HG03575 (cell line): ENCODE results near the gene CLCN1.

Source experiments
- ATAC-seq: cut with Tn5 transposase; IDR thresholded peaks from one replicate; pipeline ENCODE4 v1.9.1; 2021; ENCODE audit not compliant: unreplicated experiment, insufficient number of reproducible peaks, low FRiP score; ENCODE audit errors: extremely low read depth

The CLCN1 gene

DNA sequence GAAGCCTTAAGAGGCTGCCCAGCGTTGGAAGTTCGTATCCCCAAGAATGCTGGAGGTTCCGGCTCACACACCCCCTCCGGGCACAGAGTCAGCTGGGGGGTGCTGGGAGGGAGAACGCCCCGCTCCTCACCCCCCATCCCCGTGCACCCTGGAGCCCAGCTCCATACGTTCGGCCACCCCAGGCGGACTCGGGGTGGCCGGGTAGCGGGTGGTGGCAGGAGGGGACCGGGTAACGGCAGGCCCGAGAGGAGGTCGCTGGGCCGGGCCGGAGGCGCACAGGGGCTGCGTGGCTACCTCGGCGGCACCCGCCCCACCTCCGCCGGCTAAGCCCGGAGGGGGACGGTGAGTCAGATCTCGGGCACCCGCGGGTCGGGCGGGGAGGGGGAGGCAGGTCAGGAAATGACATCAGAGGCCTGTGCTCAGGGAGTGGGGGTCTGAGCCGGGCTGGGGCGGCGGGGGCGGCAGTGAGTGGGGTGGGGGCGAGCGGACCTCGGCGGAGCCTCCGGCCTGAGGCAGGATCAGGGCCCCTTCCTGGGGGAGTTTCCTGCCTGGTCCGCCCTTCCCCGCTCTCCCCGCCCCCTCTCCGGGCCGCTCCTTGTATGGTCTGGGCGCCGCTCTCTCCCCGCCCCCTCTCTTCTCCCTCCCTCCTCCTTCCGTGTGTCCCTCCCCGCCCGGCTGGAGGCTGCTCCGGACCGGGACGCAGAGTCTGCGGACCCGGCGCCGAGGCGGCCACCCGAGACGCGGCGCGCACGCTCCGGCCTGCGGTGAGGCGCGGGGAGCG is 64.9 kb downstream of the CLCN1 start, which contains the start of gene ZYX:
Gene ZYX (plus strand): TSS at position 700 of the 781 bp plus-strand sequence. CDS start 227 bp downstream, outside the sequence.
- ATAC-seq: peak; percentile 31

DNA sequence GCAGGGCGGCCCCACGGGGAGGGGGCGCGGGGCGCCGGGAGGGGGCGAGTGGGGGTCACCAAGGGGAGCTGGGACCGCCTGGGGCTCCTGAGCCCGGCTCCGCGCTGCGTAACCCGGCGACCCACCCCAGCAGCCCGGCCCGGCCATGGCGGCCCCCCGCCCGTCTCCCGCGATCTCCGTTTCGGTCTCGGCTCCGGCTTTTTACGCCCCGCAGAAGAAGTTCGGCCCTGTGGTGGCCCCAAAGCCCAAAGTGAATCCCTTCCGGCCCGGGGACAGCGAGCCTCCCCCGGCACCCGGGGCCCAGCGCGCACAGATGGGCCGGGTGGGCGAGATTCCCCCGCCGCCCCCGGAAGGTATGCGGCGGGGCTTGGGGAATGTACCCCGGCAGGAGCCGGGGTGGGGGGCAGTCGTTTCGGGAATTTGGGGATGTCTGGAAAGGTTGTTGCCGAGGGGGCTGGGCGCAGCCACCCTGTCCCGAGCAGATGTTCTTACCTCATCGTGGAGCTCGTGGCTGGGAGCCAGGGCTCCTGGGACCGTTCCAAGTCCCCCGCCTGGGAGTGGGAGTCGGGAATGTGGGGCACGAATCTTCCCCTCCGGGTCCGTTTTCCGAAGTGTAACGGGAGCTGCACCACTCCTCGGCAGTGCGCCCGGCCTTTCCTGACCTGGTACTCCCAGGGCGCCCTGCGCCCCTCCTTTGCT is 65.7 kb downstream of the CLCN1 start:
- ATAC-seq: peak; percentile 6

DNA sequence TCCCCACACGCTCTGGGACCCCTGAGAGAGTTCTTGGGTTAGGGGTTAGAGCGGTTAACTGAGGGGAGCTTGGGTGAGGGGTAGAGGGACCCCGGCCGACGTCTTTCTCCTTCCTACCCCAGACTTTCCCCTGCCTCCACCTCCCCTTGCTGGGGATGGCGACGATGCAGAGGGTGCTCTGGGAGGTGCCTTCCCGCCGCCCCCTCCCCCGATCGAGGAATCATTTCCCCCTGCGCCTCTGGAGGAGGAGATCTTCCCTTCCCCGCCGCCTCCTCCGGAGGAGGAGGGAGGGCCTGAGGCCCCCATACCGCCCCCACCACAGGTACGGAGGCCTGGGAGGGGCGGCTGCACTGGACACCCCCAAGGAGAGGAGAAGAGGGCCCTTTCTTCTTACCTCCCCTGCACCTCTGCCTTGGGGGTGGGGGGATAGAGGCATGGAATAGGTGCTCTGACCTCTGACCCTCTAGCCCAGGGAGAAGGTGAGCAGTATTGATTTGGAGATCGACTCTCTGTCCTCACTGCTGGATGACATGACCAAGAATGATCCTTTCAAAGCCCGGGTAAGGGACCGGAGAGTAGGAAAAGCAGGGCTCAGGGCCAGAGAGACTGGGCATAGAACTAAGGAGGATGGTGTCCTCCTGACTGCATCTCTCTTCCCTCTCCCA is 66.3 kb downstream of the CLCN1 start:
- no peak for ATAC-seq

DNA sequence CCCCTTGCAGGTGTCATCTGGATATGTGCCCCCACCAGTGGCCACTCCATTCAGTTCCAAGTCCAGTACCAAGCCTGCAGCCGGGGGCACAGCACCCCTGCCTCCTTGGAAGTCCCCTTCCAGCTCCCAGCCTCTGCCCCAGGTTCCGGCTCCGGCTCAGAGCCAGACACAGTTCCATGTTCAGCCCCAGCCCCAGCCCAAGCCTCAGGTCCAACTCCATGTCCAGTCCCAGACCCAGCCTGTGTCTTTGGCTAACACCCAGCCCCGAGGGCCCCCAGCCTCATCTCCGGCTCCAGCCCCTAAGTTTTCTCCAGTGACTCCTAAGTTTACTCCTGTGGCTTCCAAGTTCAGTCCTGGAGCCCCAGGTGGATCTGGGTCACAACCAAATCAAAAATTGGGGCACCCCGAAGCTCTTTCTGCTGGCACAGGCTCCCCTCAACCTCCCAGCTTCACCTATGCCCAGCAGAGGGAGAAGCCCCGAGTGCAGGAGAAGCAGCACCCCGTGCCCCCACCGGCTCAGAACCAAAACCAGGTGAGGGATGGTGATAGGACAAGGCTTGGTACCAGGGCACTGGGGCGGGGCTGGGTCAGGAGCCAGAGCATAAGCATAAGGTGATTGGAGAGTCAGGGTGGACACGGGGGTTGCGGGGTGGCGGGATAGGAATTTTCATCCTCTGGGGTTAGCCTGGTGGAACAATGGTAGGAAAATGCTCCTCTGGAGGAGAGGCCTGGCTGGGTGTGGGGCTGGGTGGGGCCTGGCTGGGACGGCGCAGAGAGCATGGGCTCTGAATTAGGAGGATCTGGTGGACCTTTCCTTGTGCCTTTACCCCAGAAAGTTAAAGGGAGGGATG is 67.1 kb downstream of the CLCN1 start:
- no peak for ATAC-seq

DNA sequence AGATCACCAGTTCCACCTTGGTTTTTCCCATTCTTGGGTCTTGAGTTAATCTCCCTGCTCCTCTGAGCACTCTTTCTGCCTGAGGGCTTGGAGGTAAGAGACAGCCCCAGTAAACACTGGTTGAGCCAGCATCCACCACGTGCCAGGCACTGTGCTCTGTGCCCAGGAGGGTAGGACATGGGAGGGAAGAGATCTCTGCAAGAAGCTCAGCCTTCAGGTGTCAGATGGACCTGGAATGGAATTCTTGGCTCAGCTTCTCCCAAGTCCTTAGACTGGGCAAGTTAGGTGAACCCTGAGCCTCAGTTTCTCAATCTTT is 67.7 kb downstream of the CLCN1 start:
- no peak for ATAC-seq

DNA sequence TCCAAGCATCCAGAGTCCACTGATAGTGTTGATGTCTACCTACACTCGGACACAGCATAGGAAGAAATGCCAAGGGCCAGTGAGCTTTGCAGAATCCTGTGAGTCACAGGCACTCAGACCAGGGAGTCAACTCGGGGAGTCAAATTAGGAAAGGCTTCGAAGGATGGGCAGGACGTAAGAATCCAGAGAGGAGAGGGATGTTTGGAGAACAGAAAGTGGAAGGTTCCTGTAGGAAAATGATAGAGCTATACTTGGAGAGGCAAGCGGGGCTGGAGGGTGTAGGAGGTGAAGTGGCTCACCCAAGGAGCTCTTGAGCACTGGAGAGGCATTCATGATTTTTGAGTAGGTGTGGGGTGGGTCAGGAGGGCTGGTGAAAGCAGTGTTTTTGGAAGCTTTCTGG is 68.2 kb downstream of the CLCN1 start:
- no peak for ATAC-seq

DNA sequence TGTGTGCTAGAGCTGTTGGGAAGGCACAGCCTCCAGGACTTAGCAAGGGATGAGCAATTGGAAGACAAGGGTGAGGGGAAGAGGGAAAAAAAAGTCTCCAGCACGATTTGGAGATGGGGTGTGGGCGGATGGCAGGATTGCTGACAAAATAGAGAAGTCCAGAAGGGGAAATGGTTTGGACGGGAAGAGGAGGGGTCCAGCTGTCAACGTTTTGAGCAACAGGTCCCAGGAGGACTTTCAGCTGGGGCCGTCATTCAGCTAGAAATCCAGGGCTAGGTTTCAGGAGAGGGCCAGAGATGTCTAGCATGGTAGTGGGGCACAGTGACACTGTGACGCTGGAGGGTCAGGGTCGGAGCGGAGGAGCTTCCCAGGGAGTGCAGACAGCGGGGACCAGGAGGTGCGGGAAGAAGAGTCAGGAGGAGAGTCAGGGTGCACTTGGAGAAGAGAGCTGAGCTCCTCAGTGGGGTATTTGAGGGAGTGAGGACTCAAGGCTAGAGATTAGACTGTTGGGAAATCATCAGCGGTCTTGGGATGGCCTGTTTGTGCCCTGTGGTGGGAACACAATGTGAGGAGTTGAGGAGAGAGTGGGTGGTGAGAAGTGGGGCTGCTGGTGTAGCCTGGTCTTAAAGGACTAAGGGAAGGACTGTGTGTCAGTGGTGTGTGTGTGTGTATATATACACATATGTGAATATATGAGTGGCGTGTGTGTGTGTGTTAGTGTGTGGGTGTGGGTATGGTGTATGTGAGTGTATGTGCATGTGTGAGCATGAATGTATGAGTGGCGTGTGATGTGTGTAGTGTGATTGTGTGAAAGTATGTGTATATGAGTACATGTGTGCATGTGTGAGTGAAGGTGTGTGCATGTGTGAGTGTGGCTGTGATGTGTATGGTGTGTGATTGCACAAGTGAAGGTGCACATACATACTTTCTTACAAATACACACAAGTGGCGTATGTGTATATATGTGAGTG is 69.0 kb downstream of the CLCN1 start:
- no peak for ATAC-seq

DNA sequence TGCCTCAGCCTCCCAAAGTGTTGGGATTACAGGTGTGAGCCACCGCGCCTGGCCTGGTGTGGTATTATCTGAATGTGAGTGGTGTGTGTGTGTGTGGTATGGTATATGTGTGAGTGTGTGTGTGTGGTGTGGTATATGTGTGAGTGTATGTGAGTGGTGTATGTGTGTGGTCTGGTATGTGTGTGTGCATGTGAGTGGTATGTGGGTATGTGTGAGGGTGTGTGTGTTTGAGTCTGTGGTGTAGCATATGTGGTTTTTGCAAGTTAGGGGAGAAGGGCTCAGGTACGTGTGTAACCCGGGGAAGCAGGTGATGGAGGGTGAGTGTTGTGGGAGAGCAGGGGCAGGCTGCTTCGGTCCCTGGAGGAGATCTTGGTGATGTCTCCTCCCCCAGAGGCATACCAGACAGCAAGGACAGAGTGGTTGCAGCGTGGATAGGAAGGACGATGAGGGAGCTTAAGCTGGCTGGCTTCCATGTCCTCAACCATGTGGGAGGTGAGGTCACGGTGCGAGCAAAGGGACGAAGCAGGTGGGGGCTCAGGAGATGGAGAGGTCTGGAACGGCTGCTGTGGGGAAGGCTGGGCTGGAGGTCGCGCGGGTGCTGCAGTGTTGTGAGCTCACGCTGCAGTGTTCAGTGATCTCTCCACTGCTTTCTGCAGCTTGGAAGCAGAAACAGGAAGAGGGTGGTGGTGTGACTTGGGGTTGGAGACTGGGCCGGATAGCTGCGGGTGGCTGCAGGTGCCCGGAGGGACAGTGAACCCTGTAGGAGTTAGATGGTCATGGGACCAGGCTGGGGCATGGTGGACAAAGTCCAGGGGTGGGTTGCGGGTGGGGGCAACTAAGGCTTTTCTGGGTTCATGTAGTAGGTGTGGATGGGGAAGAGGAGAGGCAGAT is 70.2 kb downstream of the CLCN1 start:
- peak; percentile 35 for ATAC-seq

DNA sequence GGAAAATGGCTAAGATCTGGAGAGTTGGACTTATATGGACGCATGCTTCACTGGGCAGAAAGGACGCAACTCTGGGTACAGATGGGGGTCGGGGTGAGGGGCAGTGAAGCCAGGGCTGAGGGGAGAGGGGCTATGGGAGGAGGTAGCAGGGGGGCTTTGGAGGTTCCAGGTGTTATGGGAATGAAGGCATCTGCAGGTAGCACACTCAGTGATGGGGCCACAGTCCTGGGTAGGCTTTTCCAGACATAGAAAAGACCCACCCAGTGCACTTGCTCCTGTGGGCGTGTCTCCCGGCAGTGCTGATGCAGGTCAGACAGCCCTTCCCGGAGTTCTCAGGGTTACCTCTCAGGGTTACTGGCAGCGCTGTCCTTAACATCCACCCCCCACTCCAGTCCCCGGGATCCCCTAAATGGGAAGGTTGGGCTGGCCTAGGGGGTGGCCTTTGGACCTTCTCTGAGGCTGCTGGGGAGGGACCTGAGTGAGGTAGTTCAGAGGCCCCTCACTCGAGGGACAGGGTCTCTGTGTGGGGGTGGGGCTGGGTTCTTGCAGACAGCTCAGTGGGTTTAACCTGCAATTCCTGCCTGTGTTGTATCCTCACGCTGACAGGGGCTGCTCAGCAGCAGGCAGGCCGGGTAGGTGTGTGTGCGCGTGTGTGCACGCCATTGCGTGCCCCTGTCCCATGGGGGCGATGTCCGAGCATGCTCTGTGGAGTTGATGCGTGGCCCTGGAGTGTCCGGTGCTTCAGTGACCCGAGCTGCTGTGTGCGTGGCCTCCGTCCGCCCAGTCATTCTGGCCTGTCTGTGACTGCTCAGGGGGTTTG is 71.5 kb downstream of the CLCN1 start:
- ATAC-seq: no peak

DNA sequence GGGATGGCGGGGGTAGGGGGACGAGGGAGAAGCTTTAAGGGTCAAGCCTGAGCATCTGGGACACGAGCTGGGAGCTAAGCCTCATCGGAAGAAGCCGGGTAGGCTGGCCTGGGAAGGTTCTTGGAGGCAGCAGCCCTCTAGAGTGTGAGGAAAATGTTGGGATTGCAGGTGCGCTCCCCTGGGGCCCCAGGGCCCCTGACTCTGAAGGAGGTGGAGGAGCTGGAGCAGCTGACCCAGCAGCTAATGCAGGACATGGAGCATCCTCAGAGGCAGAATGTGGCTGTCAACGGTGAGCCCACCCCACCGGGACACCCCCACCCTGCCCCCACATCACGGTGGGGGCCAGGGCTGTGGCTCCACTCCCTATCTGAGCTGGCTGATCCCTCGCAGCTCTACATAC is 72.1 kb downstream of the CLCN1 start:
- ATAC-seq: no peak

DNA sequence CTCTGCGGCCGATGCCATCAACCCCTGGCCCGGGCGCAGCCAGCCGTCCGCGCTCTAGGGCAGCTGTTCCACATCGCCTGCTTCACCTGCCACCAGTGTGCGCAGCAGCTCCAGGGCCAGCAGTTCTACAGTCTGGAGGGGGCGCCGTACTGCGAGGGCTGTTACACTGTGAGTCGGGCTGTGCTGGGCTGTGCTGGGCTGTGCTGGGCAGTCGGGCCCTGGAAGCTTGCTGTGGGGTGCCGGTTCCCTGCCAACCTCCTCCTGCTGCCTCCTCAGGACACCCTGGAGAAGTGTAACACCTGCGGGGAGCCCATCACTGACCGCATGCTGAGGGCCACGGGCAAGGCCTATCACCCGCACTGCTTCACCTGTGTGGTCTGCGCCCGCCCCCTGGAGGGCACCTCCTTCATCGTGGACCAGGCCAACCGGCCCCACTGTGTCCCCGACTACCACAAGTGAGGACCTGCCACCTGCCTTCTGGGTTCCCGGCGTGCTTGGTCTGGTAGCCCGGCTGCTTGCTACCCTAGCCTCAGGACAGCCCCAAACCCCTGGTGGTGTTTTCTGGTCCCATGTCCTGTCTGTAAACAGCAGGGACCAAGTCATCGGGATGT is 72.7 kb downstream of the CLCN1 start:
- ATAC-seq: no peak

DNA sequence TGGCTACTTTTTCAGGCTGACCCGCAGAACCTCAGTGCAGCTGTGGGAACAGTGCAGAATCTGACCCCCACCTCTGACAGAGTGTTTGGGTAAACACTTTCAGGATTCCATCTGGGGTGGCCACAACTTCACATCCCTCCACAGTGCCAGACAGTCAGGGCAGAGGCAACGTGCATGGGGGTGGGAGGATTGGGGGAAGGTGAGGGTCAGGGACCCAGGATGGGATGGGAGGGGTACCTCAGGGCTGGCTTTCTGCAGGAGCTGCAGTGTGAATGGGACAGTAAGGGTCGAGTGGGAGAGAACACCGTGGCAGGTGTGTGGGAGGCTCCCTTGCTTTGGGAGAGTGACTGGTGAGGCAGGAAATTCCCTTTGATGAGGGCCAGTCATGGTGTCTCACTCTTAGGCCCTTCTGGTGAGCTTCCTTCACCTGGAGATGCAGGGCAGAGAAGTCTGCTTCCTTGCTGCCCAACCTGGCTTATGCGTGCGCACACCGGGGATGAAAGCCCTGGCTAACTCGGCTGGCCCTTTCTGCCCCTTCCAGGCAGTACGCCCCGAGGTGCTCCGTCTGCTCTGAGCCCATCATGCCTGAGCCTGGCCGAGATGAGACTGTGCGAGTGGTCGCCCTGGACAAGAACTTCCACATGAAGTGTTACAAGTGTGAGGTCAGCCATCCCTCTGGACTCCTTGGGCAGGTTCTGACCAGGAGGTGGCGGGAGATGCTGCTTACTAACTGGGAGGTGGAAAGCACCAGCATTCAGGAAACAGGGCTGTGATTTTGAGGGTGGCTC is 73.6 kb downstream of the CLCN1 start:
- ATAC-seq: no peak

DNA sequence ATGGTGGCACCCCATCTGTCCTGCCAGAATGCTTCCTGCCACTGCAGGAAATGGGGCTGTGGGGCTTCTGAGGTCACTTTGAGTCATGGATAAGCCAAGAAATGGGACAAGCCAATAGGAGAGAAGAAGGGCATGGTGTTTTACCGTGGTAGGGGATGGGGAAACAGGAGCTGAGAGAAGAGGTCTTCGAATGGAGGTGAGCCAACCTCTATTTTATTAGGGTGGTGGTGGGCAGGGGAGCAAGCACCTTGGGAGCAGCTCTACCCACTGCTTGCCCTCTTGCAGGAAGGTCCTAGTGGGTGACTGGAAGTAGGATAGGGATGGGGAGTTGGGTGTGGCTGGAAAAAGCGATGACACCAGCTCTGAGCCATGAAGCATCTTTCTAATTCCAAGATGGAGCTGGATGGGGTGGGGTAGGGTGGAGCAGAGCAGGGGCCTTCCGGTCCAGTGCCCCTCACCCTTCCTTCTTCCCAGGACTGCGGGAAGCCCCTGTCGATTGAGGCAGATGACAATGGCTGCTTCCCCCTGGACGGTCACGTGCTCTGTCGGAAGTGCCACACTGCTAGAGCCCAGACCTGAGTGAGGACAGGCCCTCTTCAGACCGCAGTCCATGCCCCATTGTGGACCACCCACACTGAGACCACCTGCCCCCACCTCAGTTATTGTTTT is 74.3 kb downstream of the CLCN1 start:
- no peak for ATAC-seq

DNA sequence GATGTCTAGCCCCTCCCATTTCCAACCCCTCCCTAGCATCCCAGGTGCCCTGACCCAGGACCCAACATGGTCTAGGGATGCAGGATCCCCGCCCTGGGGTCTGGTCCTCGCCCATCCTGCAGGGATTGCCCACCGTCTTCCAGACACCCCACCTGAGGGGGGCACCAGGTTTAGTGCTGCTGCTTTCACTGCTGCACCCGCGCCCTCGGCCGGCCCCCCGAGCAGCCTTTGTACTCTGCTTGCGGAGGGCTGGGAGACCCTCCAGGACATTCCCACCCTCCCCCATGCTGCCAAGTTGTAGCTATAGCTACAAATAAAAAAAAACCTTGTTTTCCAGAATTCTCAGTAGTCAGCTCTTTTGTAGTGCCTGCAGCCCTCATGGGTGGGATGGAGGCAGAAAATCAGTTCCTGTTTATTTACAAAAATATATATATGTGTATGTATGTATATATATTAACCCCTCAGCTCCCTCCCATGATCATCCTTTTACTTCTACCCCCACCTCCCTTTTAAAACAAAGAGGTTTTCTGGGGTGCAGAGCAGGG is 74.9 kb downstream of the CLCN1 start:
- no peak for ATAC-seq
